ENCODE measurements around the gene GP9.
"Not testable (repeated sequence)": the region's sequence is repeated elsewhere in the genome, so short reads cannot be mapped to it uniquely, and the experiment has no call there.

The GP9 gene

DNA sequence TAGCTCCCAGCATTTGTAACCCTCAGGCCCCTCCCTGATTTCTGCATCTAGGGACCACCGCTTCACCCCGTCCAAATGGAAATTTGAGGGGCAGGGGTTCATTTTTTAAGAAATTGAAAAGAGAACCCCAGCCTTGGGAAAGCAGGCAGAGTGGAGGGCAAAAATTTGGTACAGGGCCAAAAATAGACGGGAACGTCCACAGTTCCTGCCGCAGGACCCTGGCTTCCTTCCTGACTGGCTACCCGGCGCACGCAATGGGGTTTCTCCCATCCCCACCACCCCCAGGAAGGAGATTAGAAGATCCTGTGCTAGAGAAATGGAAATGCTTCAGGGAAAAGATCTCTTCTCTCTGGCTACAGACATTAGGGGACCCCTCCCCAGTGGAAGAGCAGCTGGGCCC is 20.9 kb downstream of the GP9 start:
- DNase-seq: no peak

DNA sequence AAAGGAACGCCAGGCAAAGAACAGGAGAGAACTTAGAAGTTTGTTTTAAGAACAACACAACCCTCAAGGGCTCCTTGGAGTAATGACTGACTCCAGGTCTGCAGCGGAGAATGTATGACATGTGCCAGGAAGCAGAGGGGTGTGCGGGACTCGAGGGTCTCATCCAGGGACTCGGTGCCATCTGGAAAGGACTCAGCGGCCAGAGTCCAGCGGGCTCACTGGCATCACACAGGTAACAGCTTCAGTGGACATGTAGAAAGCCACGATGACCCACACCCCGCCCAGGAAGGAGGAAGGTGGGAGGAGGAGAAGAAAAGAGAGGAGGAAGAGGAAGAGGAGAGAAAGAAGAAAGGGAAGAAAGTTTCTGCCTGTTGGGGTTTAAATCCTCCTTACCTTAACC is 21.4 kb downstream of the GP9 start:
- no peak for DNase-seq

DNA sequence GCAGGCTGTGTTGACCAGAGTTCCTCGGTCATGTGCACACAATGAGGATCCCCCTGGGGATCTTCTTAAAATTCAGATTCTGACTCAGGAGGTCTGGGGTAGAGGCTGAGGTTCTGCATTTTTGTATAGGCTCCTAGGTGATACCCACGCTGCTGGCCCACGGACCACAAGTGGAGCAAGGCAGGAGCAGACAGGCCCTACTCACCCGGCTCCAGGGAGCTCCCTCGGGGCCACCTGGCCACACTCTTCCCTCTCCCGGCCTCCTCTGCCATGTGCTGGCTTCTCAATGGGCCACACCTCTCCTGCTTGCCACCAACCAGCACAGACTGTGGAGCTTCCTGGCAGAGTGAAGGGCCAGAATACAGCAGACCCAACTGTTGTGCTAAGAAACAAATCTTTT is 23.9 kb downstream of the GP9 start:
- no peak for DNase-seq

DNA sequence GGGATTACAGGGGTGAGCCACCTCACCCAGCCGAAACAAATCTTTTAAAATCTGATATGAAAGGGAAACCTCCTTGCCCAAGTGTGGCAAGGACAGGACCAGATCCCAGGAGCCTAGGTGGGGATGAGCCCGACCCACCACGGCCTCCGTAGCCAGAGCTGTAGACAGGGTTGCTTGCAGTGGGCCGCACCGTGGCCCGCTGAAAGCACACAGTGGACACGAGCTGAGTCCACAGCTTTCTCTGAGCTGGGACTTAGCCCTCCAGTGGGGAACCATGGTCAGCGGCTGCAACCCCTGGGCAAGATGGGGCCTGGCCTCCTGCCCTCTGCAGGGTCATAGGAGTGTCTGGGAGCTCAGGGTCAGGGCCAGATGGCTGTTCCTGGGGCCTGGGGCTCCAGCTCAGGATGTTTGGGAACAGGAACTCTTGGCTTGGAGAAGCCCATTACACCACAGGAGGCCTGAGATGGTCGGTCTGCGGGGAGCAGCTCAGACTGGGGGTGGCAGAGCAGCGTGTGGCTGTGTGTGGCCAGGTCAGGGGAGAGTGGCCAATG is 24.7 kb downstream of the GP9 start:
- DNase-seq: no peak

DNA sequence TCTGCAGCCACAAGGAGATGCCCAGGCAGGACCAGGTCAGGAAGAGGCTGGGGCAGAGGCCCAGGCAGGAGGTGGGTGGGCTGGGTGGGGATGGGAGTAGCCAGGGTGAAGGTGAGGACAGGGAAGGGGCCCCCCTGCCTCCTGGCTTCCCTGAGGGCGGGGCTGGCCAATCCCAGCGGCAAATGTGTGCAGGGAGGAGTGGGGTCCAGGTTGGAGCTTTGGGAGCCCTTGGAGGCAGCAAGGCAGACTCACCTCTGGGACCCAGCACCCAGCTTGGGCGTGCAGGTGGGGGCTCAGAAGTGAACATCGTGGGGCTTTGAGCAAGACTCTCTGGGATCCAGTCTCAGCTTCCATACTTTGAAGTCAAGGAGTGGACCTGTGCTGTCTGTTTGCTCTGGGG is 25.2 kb downstream of the GP9 start:
- no peak for DNase-seq

DNA sequence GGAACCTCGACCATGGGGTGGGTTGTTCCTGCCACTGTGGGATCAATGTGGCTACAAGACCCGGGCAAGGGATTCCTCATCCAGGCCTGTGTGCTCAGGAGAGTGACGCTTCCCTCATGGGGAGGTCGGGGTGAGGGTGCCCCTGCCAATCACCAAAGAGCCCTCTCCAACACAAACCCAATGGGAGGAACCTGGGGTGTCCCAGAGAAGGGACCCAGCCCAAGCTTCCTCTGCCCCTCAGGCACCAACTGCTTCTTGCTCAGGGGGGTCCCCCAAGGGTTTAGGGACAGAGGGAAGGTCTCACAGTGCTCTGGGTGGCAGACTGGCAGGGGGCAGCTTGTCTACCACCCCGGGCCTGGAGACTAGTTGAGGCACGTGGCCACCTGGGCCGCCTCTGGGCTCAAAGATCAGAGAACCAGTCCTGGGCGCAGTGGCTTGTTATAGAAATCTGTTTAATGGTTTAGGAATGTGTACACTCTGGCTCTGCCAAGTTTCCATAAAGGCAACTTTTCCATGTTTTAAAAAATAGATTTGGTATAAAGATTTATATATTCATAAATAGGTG is 26.6 kb downstream of the GP9 start:
- DNase-seq: no peak

DNA sequence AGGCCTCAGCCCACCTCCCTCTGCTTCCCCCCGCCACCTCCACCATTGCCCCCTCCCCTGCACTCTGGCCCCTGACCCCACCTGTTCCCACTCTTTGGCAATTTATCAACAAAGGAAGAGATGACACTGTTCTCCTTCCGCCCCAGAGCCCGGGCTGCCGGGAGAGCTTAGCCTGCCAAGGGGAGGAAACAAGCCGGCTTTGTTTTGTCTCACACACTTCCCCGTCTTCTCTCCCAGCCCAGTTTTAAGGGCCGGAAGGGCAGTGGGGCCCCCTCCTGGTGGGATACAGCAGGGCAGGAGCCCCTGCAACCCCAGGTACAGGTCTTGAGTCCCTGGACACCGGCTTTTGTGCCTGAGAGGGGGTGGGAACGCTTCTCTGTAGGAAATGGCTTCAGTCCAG is 27.3 kb downstream of the GP9 start:
- not testable (repeated sequence) for DNase-seq

DNA sequence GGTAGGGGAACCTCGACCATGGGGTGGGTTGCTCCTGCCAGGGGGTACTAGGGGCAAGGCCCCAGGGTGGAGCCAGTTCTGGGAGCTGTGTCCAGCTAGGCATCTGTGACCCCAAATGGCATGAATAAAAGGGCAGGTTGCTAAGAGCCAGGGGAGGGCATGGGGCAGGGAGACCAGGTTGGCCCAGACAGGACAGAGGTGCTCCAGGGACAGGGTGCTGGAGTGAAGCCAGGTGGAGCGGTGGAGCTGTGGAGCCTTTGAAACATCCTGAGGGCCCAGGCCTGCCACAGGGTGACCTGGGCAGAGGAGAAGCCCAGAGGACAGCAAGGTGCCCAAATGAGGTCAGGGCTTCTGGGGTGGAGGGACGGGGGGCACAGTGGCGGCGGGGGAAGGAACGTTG is 27.7 kb downstream of the GP9 start:
- DNase-seq: not testable (repeated sequence)

DNA sequence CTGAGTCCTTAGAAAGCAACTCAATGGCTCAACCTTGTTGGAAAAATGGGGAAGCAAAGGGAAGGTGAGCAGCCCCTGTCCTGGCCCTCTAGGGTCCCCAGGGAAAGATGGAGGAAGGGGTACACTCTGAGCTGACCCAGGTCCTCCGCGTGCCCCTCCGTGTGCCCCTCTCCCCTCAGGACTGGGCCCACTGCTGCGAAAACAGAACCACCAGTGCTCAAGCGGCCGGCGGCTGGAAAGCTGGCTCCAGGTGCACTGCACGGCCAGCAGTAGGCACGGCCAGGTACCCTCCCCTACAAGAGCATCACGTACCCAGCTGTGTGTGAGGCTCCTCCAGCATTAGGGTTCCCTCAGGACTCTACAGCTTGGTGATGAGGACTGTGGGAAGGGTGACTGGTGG is 34.7 kb downstream of the GP9 start:
- no peak for DNase-seq

DNA sequence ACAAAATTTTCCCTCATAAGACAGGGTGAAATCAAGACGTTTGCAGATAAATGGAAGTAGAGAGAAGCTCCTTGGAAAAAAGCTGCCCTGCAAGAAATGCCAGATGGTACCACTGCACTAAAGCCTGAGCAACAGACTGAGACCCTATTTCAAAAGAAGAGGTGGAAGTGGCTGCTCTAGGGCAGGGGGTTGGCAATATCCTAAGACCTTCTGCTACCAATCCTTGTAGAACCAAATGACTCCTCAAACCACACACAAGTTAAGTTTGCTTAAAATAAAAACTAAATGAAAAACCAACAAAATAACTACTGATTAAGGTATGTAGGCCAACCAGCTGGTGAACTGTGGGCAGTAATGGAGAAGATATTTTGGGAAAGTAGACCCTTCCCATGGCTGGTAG is 39.7 kb downstream of the GP9 start:
- no peak for DNase-seq

DNA sequence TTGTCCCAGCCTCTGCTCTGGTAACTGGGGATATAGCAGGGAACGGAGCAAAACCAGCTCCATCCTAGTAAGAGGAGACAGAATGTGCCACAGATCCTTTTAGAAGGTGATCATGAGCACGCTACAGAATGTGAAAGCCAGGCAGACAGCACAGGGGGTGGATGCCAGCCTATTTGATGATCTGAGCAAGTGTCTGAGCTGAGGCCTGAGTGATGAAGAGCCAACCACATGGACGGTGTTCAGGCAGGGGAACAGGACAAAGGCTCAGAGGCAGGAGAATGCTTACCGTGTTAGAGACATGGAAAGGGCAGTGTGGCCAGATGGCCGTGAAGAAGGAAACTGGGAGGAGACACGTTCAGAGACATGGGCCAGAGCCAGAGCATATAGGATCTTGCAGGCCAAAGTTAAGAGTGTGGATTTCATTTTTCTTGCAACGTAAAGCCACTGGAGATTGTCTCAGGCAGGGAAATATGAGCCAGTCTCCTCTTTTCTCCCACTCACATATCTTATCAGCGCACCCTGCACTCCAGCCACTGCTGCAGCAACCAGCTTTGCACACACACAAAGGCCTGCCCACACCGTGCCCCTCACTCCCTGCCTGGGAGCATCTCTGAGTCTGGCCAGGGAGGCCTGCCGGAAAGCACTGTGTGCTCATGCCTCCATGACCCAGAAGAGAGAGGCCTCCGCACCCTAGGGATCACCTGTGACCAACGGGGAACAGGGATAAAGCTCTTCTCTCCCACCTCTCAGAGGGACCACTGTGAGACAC is 41.0 kb downstream of the GP9 start:
- no peak for DNase-seq

DNA sequence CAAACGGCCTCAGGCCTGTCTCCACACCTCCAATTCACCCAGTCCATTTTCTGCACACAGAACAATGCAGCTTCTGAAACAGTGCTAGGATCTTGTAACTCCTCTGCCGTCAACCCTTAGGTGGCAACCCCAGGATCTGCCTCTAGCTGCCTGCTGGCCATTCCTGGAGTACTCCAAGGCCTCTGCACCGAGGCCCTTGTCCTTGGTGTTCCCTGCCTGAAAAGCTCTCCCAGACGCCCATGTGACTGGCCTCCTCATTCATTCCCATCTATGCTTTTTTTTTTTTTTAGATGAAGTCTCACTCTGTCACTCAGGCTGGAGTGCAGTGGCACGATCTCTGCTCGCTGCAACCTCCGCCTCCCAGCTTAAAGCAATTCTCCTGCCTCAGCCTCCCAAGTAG is 42.7 kb downstream of the GP9 start:
- DNase-seq: no peak

DNA sequence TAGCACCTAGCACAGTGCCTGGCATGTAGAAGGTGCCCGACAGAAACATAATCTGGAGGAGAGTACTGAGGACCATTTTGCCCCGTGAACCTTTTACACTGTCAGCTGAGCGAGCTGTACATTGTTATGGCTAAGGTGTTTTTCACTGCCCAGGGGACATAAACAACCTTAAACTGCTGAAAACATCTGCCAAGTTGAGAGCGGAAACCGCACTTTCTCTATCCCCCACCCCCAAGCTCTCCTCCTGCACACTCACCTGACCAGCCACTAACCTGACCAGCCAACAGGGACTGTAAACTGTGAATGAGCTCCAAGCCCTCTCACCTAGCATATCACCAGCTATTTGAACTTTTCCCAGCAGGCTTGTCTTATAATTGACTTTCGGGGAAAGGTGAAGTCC is 43.5 kb downstream of the GP9 start:
- DNase-seq: no peak

DNA sequence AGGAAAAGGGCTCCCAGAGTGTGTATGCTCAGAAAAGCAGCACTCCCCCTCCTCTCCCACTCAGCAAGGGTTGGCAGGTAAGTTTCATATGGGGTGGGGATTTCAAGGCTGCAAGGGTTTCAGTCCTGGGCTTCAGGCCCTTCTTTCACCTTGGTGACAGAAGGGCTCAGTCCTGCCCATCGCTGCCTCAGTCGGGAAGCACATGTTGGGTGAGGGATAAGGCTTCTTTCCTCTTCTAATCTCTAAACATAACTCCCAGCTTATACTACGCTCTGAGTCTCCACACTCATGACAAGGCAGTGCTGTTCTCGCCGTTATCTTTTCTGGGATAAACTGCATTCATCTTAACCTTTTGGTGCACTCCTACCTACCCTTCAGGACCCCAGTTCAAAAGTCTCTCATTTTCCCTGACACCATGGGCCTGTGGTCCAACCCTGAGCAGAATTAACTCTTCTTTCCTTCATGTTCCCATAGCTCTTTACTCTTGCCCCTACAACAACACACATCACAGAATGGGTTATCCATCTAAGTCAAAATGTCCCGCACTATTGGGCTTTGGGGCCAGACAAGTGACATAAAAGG is 44.0 kb downstream of the GP9 start:
- DNase-seq: no peak

DNA sequence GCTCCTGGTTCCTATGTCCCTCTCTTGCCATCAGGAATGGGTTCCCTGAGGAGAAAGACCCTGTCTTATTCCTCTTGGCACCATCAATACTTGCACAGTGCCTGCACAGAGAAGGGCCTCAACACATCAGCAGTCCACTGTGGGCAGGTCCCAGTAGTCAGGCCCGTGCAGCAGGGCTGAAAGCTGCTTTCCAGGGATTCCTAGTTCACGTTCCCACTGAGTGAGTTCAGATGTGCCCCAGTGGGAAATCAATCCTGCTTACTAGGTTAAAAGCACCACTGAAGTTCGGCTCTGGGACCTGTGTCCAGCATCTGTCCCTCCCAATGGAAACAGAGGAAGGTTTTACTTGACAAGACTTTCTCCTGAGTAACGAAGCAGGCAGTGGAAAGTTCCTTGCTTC is 45.3 kb downstream of the GP9 start:
- no peak for DNase-seq

DNA sequence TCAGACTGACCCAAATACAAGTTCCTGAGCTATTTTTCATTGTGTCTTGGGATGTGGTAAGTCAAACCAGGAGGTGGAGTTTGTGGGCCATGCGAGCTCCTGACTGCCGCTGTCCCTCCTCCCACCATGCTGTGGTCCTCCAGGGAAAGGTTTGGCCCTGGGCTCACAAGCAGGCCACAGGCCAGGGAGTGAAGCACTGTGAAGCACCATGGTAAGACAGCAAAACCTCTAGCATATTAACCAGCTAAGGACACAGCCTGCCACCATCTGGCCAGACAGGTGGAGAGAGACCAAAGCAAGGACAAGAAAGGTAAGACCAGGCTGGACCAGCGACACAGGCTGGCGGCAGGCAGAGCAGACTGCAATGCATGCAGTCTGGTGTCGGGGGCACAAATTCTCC is 45.7 kb downstream of the GP9 start:
- no peak for DNase-seq

DNA sequence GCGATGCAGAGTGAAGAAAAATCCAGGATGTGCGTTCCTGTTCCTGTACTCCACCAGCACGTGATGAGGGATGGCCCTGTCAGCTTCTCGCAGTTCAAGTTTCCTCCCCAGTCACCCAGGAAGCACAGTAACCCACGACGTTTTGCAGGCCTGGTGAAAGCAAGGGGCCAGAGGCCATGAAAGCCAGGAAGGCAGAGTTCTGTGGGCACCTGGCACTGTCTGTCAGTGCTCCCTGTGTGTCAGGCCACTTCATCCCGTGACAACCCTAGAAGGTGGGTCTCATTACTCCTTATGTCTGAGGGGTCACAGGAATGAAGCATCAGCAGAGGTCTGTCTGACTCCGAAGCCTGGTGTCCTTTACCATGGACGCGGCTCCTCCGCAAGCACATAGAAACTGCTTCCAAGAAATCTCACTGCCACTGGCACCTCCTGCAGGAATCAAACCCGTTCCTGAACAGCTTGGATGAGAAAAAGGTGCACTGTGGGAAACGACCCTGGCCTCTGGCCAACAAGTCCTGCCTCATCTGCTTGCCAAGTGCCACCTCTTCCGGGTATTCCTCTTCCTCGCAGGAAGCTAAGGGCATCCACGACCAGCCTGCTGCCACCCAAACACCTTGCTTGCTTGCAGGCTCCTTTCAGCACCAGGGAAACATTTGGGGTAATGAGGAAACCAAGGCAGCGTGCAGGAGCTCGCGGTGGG is 46.4 kb downstream of the GP9 start:
- no peak for DNase-seq

DNA sequence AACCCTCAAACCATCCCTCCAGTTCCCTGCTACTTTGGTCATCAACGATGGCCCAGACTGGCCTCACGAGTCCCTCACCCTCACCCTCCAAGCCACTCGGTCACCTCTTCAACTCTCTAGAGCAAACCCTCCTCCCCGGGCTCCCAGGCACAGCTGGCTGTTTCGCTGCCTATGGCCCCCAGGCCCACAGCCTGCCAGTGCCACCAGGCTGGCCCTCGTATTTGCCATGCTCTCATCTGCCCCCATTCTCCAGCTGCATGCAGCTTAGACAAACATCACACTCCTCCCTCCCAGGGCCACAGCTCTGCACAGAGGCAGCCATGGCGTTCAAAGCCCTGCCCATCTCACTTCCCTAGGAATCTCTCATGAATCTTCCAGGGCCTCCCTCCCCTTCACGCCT is 47.2 kb downstream of the GP9 start:
- DNase-seq: no peak

DNA sequence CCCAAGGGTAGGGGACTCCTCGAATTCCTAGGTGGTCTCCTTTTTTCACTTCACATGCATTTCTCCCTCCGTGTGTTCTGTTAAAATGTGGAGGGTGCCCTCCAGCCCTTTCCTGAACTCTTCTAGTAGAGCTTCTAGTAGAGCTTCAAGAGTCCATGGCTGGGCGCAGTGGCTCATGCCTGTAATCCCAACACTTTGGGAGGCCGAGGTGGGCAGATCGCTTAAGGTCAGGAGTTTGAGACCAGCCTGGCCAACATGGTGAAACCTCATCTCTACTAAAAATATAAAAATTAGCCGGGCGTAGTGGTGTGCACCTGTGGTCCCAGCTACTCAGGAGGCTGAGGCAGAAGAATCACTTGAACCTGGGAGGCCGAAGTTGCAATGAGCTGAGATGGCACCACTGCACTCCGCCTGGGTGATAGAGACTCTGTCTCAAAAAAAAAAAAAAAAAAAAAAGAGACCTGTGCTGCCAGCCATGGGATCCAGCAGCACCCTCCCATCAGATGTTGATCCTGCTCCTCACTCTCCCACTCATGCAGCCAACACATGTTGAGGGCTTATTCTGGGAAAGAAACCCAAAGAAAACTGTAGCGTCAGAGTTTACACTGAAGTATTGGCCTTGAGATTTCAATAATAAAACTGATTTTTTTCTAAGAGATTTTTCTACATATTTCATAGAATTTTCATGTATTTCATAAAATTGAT is 50.6 kb downstream of the GP9 start:
- DNase-seq: not testable (repeated sequence)

All from stimulated activated CD8-positive, alpha-beta memory T cell treated with anti-CD3 and anti-CD28 coated beads, Interleukin-4, amount 100 ng/mL, for 48 hours (primary cell).